Testis (tissue), 3 donors: ENCODE data around the gene EPN1. TPM values are rescaled to one million over a fixed set of nuclear protein-coding genes. Genes with fewer than 3 reads are reported as not detected.

Source experiments
- DNase-seq: peaks from one replicate; pipeline ENCODE4 v3.0.0-alpha.2; 2019
- H3K27ac ChIP-seq, 2 donors: fragments of 200-600 bp; sonication (generic); one replicate each; pipeline ENCODE4 v1.5.1; 2019
- H3K27me3 ChIP-seq: fragments of 200-600 bp; sonication (generic); one replicate; pipeline ENCODE4 v1.5.1; 2019
- H3K36me3 ChIP-seq: fragments of 200-600 bp; sonication (generic); one replicate; pipeline ENCODE4 v1.5.1; 2017; ENCODE audit warnings: low read depth; ENCODE audit errors: missing control alignments
- H3K4me1 ChIP-seq: fragments of 200-600 bp; sonication (generic); one replicate; pipeline ENCODE4 v1.5.1; 2019
- H3K4me3 ChIP-seq, 2 donors: fragments of 200-600 bp; sonication (generic); one replicate each; pipeline ENCODE4 v1.5.1; 2017 to 2019
- H3K9me3 ChIP-seq: fragments of 200-600 bp; sonication (generic); one replicate; pipeline ENCODE4 v1.5.1; 2017
- CTCF ChIP-seq, 3 experiments: fragments of 450-650 bp in 2 of 3; fragments of 200-600 bp in 1 of 3; sonication (generic) in 1 of 3; IDR thresholded peaks; one replicate each; pipeline ENCODE4 v1.5.1; 2016 to 2019; ENCODE audit warnings: antibody characterized with exemption in 3 of 3, mild to moderate bottlenecking in 2 of 3, moderate library complexity in 1 of 3
- POLR2A ChIP-seq: fragments of 450-650 bp; IDR thresholded peaks from one replicate; pipeline ENCODE4 v1.6.1; 2017; ENCODE audit warnings: antibody characterized with exemption, mild to moderate bottlenecking, moderate library complexity
- WGBS, 2 donors: methylation state at CpG; one replicate each; pipeline ENCODE4 v1.1.5; 2018; 5-methylcytosine and 5-hydroxymethylcytosine counted together
- intact Hi-C: fragments of 100-400 bp; cut with DNase I; formaldehyde crosslinking; loops from one replicate; pipeline ENCODE4 v1.15.1; 2023; ENCODE audit warnings: low total_unique reads
- polyA plus RNA-seq: library from polyadenylated mRNA; stranded (reverse); fragments of 350-450 nt; fragmentation: Illumina TruSeq; extraction: RNeasy Lipid Tissue Mini Kit (QIAGEN cat#74804); gene quantifications from one replicate; pipeline ENCODE4 v1.2.3, GENCODE V29; 2014; ENCODE audit warnings: low read depth, low replicate concordance; ENCODE audit not compliant: insufficient read depth
- total RNA-seq, 2 donors: library from RNA; depleted of rRNA; stranded (reverse); fragments of >200 nt; gene quantifications; one replicate each; pipeline ENCODE4 v1.2.3, GENCODE V29; 2016

Gene EPN1
- total and polyA plus RNA-seq, 3 donors from 2014 or later = 134 to 303 (median 176) TPM

- H3K4me1 ChIP-seq = peaks cover 21% of the 10 kb centered on the region
- no peaks in the 10 kb centered on the region for H3K36me3 ChIP-seq
- TF ChIP-seq POLR2A = no peak
- no peak overlapping the region for H3K4me3 ChIP-seq
- no peak overlapping the region for H3K27ac ChIP-seq
- intact Hi-C loops = no loop called here
- H3K27me3 ChIP-seq = no peaks in the 10 kb centered on the region
- no peak for DNase-seq
- WGBS, 2 donors = 83 to 88% methylated on average over 12 of the region's 12 CpGs
- no peaks in the 10 kb centered on the region for H3K9me3 ChIP-seq
These were observed 8.6 kb upstream of the EPN1 start for GRCh38 chr19:55666343-55667005.

- no peak overlapping the region for H3K27ac ChIP-seq
- peaks cover 23% of the 10 kb centered on the region for H3K4me1 ChIP-seq
- H3K4me3 ChIP-seq = no peak overlapping the region
- TF ChIP-seq CTCF (IDR thresholded peaks at IDR 0.05) (no peak), POLR2A (no peak)
- no peaks in the 10 kb centered on the region for H3K9me3 ChIP-seq
- H3K36me3 ChIP-seq = no peaks in the 10 kb centered on the region
- no peak for DNase-seq
- intact Hi-C loops = no loop called here
- 86 to 100% methylated on average over 3 to 4 of the region's 4 CpGs for WGBS, 2 donors
- no peaks in the 10 kb centered on the region for H3K27me3 ChIP-seq
These were observed 8.0 kb upstream of the EPN1 start for GRCh38 chr19:55667006-55667381.

GRCh38 chr19:55667511-55667910 is 7.5 kb upstream of the EPN1 start:
- TF ChIP-seq CTCF (IDR thresholded peaks at IDR 0.05) = no peak
- no peak for TF ChIP-seq POLR2A
- DNase-seq = no peak
- Histone ChIP-seq H3K27me3 (no peaks in the 10 kb centered on the region), H3K9me3 (no peaks in the 10 kb centered on the region), H3K4me3 (no peak overlapping the region), H3K36me3 (no peaks in the 10 kb centered on the region), H3K27ac (no peak overlapping the region), H3K4me1 (peaks cover 20% of the 10 kb centered on the region)
- WGBS, 2 donors = 69 to 74% methylated on average over 9 to 12 of the region's 12 CpGs
- intact Hi-C loops = no loop called here

- intact Hi-C loops = no loop called here
- 53 to 69% methylated on average over 3 to 11 of the region's 11 CpGs for whole genome bisulfite sequencing, 2 donors
- H3K4me1 ChIP-seq = peaks cover 22% of the 10 kb centered on the region
- DNase-seq = no peak
- TF ChIP-seq POLR2A (no peak), CTCF (IDR thresholded peaks at IDR 0.05) (no peak)
- H3K27ac ChIP-seq = no peak overlapping the region
- H3K36me3 ChIP-seq = no peaks in the 10 kb centered on the region
- H3K27me3 ChIP-seq = no peaks in the 10 kb centered on the region
- no peak overlapping the region for H3K4me3 ChIP-seq
- H3K9me3 ChIP-seq = no peaks in the 10 kb centered on the region
These were observed 7.1 kb upstream of the EPN1 start for GRCh38 chr19:55667958-55668357.

GRCh38 chr19:55668603-55669348 is 6.2 kb upstream of the EPN1 start:
- H3K27ac ChIP-seq = no peak overlapping the region
- 75 to 94% methylated on average over 18 to 30 of the region's 30 CpGs for WGBS, 2 donors

More at GRCh38 chr19:55668603-55669348, 6.2 kb upstream of the EPN1 start:
- TF ChIP-seq POLR2A (no peak), CTCF (IDR thresholded peaks at IDR 0.05) (no peak)
- DNase-seq = no peak
- intact Hi-C loops = no loop called here
- H3K36me3 ChIP-seq = no peaks in the 10 kb centered on the region
- peaks cover 29% of the 10 kb centered on the region for H3K4me1 ChIP-seq
- no peak overlapping the region for H3K4me3 ChIP-seq
- no peaks in the 10 kb centered on the region for H3K27me3 ChIP-seq
- no peaks in the 10 kb centered on the region for H3K9me3 ChIP-seq
